Neural cell (in vitro differentiated cells): ENCODE data around the gene TBC1D24. TPM values are rescaled to one million over a fixed set of nuclear protein-coding genes. Genes with fewer than 3 reads are reported as not detected.

Experiments
- H2AFZ ChIP-seq: fragments of 200-600, 300-800 bp; sonication (generic), shearing (Covaris generic); 2 replicates; pipeline ENCODE4 v1.6.0; 2014; ENCODE audit warnings: low read depth, mild to moderate bottlenecking, antibody characterized with exemption, low read length, moderate library complexity
- H3F3A ChIP-seq: fragments of 200-600 bp; shearing (Covaris generic); 2 replicates; pipeline ENCODE4 v1.6.1; 2016; ENCODE audit warnings: mild to moderate bottlenecking, moderate library complexity, mixed read lengths, antibody characterized with exemption, low read length; ENCODE audit not compliant: insufficient read depth, poor library complexity, severe bottlenecking
- H3K27ac ChIP-seq: fragments of 200-600, 300-800 bp; sonication (generic), shearing (Covaris generic); 2 replicates; pipeline ENCODE4 v1.5.1; 2014; ENCODE audit warnings: mild to moderate bottlenecking, low read length, moderate library complexity
- H3K27me3 ChIP-seq: fragments of 300-800, 200-600 bp; sonication (generic), shearing (Covaris generic); 2 replicates; pipeline ENCODE4 v1.6.0; 2014; ENCODE audit warnings: mild to moderate bottlenecking, low read depth, low read length, moderate library complexity; ENCODE audit not compliant: insufficient read depth
- H3K36me3 ChIP-seq: fragments of 300-800, 200-600 bp; sonication (generic), shearing (Covaris generic); 2 replicates; pipeline ENCODE4 v1.5.1; 2014; ENCODE audit warnings: mild to moderate bottlenecking, antibody characterized with exemption, low read length, moderate library complexity; ENCODE audit not compliant: insufficient read depth
- H3K4me2 ChIP-seq: fragments of 300-800, 200-600 bp; sonication (generic), shearing (Covaris generic); 2 replicates; pipeline ENCODE4 v1.6.0; 2014; ENCODE audit warnings: mild to moderate bottlenecking, low read length
- H3K4me3 ChIP-seq: fragments of 300-800, 200-600 bp; sonication (generic), shearing (Covaris generic); 2 replicates; pipeline ENCODE4 v1.5.1; 2014; ENCODE audit warnings: mild to moderate bottlenecking, low read length, moderate library complexity
- H3K79me2 ChIP-seq: fragments of 200-600 bp; shearing (Covaris generic); replicated peaks from 2 replicates; pipeline ENCODE4 v1.6.0; 2014; ENCODE audit warnings: mild to moderate bottlenecking, low read length, moderate library complexity; ENCODE audit not compliant: insufficient read depth
- H3K9ac ChIP-seq: fragments of 300-800, 200-600 bp; sonication (generic), shearing (Covaris generic); 2 replicates; pipeline ENCODE4 v1.6.1; 2016; ENCODE audit warnings: mild to moderate bottlenecking, low read length, mixed read lengths
- H3K9me2 ChIP-seq: fragments of 200-600 bp; shearing (Covaris generic); 2 replicates; pipeline ENCODE4 v1.6.1; 2016; ENCODE audit warnings: mild to moderate bottlenecking, low read length, mixed read lengths; ENCODE audit not compliant: insufficient read depth
- H3K9me3 ChIP-seq: fragments of 200-600, 300-800 bp; sonication (generic), shearing (Covaris generic); 2 replicates; pipeline ENCODE4 v1.6.1; 2016; ENCODE audit warnings: mild to moderate bottlenecking, mixed run types, low read length, moderate library complexity, mixed read lengths
- H4K20me1 ChIP-seq: fragments of 200-600 bp; shearing (Covaris generic); 2 replicates; pipeline ENCODE4 v1.6.1; 2016; ENCODE audit warnings: mild to moderate bottlenecking, mixed run types; ENCODE audit not compliant: insufficient read depth
- EP300 ChIP-seq: fragments of 450-650 bp; conservative IDR thresholded peaks from 2 replicates; pipeline ENCODE4 v1.6.1; 2014; ENCODE audit warnings: antibody characterized with exemption, mild to moderate bottlenecking, moderate library complexity; ENCODE audit not compliant: poor library complexity, severe bottlenecking
- EZH2 ChIP-seq: fragments of 200-600, 300-800 bp; shearing (Covaris generic), sonication (generic); IDR thresholded peaks from 2 replicates; pipeline ENCODE4 v1.6.1; 2014; ENCODE audit warnings: antibody characterized with exemption, low read length, borderline replicate concordance, mild to moderate bottlenecking; ENCODE audit not compliant: insufficient read depth, poor library complexity, severe bottlenecking
- MXI1 ChIP-seq: fragments of 450-650 bp; conservative IDR thresholded peaks from 2 replicates; pipeline ENCODE4 v1.6.1; 2014; ENCODE audit warnings: antibody characterized with exemption, mild to moderate bottlenecking; ENCODE audit not compliant: poor library complexity, severe bottlenecking
- POLR2AphosphoS5 ChIP-seq: IDR thresholded peaks from 2 replicates; pipeline ENCODE4 v1.6.1; 2012
- RAD21 ChIP-seq: fragments of 450-650 bp; conservative IDR thresholded peaks from 2 replicates; pipeline ENCODE4 v1.6.1; 2014; ENCODE audit warnings: antibody characterized with exemption, mild to moderate bottlenecking, moderate library complexity
- SMC3 ChIP-seq: fragments of 450-650 bp; conservative IDR thresholded peaks from 2 replicates; pipeline ENCODE4 v1.6.1; 2014; ENCODE audit warnings: antibody characterized with exemption, mild to moderate bottlenecking, moderate library complexity; ENCODE audit not compliant: poor library complexity
- TAF1 ChIP-seq: IDR thresholded peaks from 2 replicates; pipeline ENCODE4 v1.6.1; 2012; ENCODE audit warnings: low read depth
- polyA plus RNA-seq: library from polyadenylated mRNA; depleted of rRNA; stranded (reverse); fragments of >200 nt; gene quantifications from 2 replicates; pipeline ENCODE4 v1.2.3, GENCODE V29; 2014
- TF ChIP-seq, protein P1 (sequence below): fragments of 450-650 bp; IDR thresholded peaks from 2 replicates; pipeline ENCODE4 v1.5.1; 2014; ENCODE audit warnings: antibody characterized with exemption, mild to moderate bottlenecking, moderate library complexity; ENCODE audit not compliant: poor library complexity, severe bottlenecking
- TF ChIP-seq, protein P2 (sequence below): IDR thresholded peaks from 2 replicates; pipeline ENCODE4 v1.6.1; 2012; ENCODE audit warnings: borderline replicate concordance

The TBC1D24 gene
- polyA plus RNA-seq, 1 donor from 2014 or later, result 27.1 TPM

DNA sequence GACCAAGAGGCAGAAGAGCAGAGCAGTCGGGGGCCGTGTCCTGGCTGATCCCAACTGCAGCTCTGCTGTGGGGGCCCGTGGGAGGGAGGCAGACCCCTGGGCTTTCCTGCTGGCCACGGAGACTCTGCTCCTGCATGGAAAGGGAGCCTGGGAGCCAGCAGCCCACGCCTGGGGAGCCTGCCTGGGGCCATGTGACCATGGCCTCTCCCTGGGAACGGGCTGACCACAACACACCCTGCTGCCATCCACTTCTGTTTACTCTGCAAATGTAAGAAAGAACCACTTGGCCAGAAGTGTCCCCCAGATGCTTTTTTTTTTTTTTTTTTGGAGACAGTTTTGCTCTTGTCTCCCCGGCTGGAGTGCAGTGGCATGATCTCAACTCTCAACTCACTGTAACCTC lies 17.0 kb upstream of the TBC1D24 start:
- H3F3A ChIP-seq, result no peaks in the 10 kb centered on the region
- H3K27ac ChIP-seq, result no peak overlapping the region
- H4K20me1 ChIP-seq, result no peaks in the 10 kb centered on the region
- no peaks in the 10 kb centered on the region for H3K27me3 ChIP-seq
- H3K79me2 ChIP-seq, result no peaks in the 10 kb centered on the region
- no peak overlapping the region for H3K4me2 ChIP-seq
- no peak overlapping the region for H2AFZ ChIP-seq
- H3K36me3 ChIP-seq, result no peaks in the 10 kb centered on the region
- no peak overlapping the region for H3K9ac ChIP-seq
- no peaks in the 10 kb centered on the region for H3K9me3 ChIP-seq
- no peak overlapping the region for H3K4me3 ChIP-seq
- no peak for TF ChIP-seq RAD21
- TF ChIP-seq, protein P1, sequence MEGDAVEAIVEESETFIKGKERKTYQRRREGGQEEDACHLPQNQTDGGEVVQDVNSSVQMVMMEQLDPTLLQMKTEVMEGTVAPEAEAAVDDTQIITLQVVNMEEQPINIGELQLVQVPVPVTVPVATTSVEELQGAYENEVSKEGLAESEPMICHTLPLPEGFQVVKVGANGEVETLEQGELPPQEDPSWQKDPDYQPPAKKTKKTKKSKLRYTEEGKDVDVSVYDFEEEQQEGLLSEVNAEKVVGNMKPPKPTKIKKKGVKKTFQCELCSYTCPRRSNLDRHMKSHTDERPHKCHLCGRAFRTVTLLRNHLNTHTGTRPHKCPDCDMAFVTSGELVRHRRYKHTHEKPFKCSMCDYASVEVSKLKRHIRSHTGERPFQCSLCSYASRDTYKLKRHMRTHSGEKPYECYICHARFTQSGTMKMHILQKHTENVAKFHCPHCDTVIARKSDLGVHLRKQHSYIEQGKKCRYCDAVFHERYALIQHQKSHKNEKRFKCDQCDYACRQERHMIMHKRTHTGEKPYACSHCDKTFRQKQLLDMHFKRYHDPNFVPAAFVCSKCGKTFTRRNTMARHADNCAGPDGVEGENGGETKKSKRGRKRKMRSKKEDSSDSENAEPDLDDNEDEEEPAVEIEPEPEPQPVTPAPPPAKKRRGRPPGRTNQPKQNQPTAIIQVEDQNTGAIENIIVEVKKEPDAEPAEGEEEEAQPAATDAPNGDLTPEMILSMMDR, result no peak
- no peak for TF ChIP-seq TAF1
- TF ChIP-seq MXI1, result no peak
- TF ChIP-seq SMC3, result no peak
- TF ChIP-seq EP300, result no peak
- TF ChIP-seq POLR2AphosphoS5, result no peak
- TF ChIP-seq EZH2, result no peak
- TF ChIP-seq, protein P2, sequence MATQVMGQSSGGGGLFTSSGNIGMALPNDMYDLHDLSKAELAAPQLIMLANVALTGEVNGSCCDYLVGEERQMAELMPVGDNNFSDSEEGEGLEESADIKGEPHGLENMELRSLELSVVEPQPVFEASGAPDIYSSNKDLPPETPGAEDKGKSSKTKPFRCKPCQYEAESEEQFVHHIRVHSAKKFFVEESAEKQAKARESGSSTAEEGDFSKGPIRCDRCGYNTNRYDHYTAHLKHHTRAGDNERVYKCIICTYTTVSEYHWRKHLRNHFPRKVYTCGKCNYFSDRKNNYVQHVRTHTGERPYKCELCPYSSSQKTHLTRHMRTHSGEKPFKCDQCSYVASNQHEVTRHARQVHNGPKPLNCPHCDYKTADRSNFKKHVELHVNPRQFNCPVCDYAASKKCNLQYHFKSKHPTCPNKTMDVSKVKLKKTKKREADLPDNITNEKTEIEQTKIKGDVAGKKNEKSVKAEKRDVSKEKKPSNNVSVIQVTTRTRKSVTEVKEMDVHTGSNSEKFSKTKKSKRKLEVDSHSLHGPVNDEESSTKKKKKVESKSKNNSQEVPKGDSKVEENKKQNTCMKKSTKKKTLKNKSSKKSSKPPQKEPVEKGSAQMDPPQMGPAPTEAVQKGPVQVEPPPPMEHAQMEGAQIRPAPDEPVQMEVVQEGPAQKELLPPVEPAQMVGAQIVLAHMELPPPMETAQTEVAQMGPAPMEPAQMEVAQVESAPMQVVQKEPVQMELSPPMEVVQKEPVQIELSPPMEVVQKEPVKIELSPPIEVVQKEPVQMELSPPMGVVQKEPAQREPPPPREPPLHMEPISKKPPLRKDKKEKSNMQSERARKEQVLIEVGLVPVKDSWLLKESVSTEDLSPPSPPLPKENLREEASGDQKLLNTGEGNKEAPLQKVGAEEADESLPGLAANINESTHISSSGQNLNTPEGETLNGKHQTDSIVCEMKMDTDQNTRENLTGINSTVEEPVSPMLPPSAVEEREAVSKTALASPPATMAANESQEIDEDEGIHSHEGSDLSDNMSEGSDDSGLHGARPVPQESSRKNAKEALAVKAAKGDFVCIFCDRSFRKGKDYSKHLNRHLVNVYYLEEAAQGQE, result no peak
- H3K9me2 ChIP-seq, result no peaks in the 10 kb centered on the region

DNA sequence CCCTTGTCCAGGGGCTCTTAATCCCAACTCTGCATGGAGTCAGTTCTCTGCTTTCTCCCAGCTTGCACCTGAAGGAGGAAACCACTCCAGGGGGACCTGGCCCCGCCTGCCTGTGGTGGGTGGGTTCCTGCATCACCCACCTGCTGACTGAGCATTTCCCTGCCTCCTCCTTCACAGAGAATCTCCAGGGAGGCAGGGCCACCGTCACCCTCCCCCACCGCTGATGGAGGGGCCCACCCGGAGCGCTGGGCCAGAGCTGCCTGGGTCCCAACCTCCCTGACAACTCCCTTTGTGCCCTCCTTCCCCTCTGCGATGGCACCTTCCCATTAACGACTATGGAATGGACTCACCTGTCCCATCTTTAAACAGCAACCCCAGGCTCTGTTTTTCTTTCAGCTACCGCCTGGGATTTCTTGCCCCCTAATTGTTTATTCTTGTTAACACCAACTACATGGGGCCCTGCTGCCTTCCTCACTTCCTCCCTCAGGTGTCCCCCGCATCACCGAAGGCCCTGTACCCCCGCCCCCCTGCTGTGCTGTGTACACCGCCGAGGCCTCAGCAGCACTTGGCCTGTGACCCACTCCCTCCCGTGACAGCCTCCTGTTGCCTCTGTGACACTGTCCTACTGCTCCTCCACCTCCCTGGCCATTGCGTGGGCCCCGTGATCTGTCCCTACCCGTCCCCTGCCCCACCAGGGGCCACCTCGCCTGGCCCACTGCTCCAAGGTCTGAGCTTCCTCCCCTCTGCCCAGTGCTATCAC lies 15.9 kb upstream of the TBC1D24 start:
- H3K9me3 ChIP-seq, result no peaks in the 10 kb centered on the region
- H3K4me3 ChIP-seq, result peak overlapping the region; percentile 66
- H3K9me2 ChIP-seq, result no peaks in the 10 kb centered on the region
- no peak overlapping the region for H2AFZ ChIP-seq
- H3K27ac ChIP-seq, result no peak overlapping the region
- TF ChIP-seq POLR2AphosphoS5 (no peak), SMC3 (no peak), TAF1 (no peak), EZH2 (no peak), EP300 (no peak)
- peak overlapping the region; percentile 74 for H3K4me2 ChIP-seq
- H4K20me1 ChIP-seq, result no peaks in the 10 kb centered on the region
- H3K36me3 ChIP-seq, result no peaks in the 10 kb centered on the region
- H3K79me2 ChIP-seq, result no peaks in the 10 kb centered on the region
- peak overlapping the region; percentile 52 for H3K9ac ChIP-seq
- H3K27me3 ChIP-seq, result no peaks in the 10 kb centered on the region
- H3F3A ChIP-seq, result no peaks in the 10 kb centered on the region
